Activated T-helper 1 cell treated with anti-CD3 and anti-CD28 coated beads, Interleukin-2, amount 50 U/mL, for 16 hours (primary cell): Measurements from ENCODE around the gene EXD3.

Source experiments
- DNase-seq, 2 donors: peaks; one replicate each; pipeline ENCODE4 v3.0.0-alpha.2; 2020; ENCODE audit warnings: low read depth in 1 of 2, low spot score in 1 of 2

The EXD3 gene

DNA sequence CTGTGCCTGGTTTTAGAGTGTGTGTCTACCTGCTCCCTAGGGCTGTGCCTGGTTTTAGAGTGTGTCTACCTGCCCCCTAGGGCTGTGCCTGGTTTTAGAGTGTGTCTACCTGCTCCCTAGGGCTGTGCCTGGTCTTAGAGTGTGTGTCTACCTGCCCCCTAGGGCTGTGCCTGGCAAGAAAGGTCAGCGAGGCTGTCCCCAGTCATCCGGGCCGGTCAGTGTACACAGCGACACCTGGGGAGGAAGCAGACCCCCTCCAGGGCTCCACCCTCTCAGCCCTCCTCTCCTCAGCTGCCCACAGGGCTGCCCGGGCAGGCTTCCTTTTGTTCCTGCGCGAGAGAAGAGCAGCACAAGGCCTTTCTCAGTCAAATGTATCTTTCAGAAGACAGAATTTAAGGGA is 125.0 kb downstream of the EXD3 start:
- no peak for DNase-seq

DNA sequence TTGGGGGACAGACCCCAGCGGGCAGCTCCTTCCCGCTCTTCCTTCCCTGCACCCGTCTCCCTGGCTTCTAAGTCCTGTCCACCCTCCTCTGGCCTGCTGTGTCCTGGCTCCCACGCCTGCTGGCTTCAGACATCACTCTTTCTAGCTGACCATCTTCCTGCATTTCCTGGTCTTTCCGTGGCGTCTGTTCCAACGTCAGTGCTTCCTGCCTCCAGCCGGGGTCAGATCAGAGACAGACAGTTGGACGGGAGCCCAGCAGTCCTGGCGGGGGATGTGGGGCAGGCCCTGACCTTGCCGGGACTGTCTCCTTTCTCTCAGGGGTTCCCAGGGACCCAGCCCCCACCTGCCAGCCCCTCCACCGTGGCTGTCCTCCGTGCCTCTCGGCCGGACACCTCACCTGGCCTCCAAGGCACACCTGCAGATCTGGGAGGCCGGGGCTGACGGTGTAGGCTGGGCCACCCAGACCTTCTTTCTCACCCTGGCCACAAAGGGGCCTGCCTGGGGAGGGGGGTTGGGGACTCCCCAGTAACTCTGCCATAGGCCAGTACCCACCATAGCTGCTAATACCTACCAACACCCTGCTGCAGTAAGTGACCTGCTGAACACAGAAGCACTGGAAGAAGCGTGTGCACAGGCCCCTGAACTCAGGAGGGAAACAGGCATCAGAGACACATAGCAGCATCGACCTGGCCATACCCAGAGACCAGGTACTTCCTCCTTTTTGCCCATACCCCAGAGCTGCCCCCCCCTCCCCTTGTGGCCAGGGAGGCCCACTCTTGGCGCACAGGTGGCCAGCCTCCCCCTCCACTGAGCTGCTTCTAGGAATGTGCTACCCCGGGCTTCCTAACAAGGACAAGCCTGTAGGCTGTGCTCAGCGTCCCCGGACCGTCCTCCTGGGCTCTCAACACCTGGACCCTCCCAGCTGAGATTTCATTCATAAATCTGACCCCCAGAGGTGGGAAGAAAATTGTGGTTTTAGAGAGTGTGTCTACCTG is 126.0 kb downstream of the EXD3 start:
- DNase-seq, result no peak

DNA sequence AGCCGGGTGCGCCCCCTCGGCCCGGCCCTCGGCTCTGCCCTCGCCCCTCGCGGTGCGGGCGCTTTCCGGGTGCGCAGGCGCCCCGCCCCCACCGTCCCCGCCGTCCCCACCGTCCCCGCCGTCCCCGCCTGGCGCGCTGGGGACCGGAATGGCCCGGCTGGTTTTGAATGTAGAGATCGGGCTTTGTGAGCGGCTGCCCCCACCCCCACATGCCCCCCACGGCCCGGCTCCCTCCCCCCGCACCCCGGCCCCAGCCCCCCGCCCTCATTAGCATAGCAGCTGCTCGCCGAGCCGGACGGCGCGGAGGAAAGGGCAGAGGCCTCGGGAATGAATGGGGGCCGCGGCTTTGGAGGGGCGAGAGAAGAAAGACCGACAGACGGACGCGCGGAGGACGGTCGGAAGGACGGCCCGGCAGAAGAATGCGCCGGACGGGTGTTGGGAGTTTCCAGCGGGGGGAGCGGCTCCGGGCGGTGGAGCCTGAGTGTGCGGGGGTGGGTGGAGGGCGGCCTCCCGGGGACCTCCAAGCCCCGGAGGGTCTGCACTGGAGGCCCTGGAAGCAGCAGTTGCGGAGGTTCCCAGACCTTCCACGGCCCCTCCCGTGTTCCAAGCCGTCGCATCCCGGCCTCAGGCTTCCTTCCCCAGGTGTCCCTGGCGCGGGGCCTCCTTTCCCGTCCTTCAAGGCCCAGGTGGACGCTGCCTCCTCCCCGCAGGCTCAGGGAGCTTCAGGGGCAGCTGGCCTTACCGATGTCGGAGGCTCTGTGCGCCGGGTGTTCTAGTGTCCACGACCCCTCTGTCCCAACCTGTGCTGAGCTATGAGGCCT is 126.9 kb downstream of the EXD3 start:
- DNase-seq, result no peak

DNA sequence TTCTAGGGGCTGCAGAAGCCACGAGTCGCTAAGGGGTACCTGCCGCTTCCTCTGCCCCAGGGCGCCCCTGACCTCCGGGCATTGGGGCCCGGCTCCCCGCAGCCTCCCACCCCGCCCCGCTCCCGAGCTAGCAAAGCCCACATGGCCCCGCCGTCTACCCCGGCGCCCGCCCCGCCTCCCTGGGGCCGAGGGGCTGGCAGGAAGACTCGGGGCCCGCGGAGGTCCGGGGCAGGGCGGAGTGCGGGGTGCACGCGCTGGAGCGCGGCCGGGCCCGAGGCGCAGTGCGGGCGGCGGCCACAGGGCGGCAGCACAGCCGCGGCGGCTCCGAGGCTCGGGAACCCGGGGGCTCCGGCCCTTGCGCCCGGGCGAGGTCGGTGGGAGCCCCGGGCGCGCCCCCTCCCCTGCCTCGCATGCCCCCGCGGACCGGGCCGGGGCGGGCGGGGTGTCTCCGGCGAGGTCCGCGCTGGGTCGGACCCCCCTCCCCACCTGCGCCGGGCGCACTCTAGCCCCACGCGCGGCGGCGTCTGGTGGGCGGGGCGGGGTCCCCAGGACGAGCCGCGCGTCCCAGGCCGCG is 127.6 kb downstream of the EXD3 start:
- no peak for DNase-seq

DNA sequence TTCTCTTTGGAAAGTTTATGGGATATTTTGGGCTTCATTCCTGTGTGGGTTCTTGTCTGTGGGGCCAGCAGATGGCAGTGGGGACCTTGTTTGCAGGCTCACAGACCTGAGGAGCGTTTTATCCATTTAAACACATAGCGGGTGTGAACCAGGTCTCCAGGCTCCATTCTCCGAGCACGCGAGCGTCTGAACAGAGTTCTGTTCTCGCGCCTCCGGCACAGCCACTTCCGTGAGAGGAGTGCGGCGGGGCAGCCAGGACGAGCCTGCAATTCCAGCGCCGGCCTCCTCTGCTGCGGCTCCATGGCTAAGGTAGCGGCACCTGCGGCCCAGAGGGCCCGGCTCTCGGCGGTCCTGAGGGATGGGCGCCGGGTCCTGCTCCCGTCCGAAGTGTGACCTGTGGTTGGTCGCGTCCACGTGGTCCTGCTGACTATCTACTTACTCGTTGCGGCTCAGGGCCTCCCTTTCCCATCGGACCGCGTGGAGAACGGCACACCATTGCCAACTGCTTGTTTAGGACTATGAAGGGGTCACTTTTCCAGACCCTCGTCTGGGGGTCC is 128.2 kb downstream of the EXD3 start:
- DNase-seq, result no peak

DNA sequence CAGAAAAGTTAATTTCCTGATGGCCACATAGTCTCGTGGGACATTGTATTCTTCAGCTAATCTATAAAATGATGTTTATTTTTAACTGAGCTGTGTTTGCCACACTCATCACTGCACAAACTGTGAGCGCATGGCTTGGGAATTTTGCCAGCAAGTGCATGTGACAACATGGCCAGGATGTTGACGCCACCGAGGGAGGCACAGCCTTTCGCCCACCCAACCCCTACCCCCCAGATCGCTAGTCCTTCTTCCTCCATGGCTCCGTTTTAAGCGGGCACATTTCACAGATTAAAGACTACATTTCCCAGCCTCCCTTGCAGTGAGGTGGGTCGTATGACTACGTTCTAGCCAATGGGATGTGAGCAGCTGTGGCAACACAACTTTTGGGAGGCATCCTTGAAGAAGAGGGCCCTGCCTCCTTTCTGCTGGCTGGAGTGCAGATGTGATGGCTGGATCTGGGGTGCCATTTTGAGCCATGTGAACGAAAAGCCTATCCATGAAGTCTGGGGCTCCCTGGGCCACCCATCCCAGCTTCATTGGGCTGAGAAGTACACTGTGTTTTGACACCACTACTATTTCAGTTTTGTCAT is 128.8 kb downstream of the EXD3 start:
- DNase-seq, result no peak

DNA sequence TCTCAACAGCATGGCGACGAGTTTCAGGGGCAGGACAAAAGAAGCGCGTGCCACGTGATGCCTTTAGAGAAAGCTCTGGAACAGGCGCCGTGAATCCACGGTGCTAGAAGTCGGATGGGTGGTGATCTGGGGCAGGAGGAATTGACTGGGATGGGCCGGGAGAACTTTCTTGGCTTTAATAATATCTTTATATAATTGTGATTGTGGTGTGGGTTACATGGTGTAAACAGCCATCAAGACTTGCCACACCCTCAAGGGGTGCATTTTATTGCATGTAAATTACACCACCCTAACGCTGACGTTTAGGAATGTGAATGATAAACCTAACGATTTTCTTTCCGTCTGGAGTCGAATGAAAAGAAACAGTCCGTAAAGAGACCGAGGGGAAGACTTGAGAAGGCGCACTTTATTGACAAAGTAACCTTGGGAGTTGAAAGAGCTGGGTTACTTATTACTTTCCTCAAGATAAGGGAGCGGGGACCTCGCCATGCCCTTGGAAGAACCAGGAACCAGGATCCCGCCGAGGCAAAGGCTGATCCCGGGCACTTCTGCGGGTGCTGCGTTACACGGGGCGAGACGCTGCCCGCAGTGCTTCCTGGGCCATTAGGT is 129.4 kb downstream of the EXD3 start:
- DNase-seq, result no peak

DNA sequence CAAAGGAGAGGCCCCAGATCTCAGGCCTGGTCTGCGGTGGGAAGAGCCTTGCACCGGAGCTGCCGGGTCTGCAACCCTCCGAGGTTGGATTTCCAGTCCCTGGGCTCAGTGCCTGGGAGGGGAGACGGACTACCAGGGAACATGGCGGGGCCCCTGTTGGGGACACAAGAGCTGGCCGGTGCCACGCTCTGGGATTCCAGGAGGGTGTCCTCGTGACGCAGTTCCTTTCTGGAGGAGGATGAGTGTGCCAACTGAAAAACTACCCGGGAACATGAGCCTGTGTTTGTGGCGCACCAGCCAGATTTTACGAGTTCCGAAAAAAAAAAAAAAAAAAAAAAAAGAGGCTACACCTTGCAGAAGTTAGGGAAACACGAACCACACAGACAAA is 129.9 kb downstream of the EXD3 start:
- DNase-seq, result no peak

DNA sequence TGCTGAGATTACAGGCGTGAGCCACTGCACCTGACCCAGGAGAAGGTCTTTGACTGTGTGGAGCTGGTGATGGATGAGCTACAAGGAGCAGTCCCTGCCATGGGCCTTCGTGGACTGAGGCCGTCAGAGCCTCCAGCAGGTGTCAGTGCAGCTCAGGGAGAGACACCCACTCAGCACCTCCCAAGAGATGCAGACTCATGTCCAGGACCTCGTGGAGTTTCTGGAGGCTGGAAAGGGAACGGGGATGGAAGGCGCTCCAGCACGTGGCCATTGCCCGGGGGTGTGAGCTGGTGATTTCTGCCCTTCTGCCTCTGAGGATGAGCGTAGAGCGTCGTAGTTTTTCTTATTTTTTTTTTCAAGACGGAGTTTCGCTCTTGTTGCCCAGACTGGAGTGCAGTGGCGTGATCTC is 136.0 kb downstream of the EXD3 start:
- DNase-seq, result no peak

DNA sequence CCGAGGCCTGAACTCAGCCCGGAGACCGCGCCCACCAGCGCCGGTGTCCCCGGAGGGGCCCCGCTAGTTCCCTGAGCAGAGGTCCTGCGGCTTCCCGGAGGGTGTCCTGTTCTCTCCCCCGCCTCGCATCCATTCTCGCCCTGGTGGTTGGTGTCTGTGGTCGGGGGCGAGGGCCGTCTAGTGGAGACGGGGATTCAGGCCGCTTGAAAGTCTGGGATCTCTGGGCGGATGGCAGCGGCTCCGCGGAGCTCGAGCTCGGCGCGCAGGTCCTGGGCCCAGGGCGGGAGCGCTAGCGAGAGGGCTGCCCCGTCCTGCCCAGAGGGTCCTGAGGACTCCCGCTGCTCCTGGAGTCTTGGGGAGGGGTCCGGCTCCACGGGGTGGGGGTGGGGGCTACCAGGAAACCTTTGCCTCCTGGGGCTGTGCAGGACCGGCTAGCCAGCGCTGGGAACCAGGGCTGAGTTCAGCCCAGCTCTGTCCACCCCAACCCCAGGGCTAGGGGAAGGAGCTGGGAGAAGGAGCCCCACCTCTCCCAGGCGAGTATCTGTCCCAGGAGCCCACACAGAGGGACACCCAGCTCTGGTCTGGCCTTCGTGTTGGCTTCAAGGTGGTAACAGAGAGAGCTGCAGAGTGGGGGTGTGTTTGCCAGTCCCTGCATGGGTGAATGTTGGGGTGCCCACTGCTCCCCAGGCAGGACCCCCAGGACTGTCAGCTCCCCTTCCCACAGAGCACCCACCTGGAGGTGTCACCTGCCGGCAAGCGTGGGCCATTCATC is 141.4 kb downstream of the EXD3 start:
- no peak for DNase-seq

DNA sequence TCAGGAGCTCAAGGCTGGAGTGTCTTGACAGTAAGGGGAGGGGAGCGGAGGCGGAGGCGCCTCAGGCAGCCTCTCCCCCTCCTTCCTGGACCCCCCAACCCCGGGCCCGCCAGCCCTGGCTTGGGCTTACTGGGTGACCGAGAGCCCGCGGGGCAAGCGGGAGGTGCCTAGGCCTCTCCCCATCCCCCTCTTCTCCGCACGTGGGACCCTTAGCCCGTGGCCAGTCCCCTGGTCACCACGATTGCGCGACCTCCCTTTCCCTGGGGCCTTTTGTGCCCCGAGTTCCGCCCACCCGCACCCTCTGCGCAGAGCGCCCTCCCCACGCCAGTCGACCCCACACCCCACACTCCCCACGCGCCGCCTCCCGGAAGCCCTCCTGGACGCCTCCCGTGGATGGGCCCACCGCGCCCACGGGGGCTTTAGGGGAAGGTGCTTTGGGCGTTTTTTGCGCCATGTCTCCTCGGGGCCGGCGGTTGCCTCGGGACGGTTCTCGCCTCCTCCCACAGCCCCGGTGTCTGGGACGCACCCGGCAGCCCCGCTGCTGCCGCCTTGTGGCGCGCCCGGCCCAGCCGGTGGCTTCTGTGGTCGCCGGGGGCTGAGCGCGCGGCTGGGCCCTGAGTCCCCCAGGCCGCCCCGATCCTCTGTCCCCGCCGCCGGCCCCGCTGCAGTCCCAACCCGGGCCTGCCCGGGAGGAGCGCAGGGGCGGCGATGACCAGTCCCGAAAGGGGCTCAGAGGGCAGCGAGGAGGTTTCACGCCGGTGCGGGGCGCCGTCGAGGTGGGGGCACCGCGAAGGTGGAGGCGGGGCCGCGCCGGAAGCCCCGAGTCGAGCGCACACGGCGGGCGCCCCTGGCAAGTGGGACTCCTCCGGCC is 142.3 kb downstream of the EXD3 start:
- DNase-seq, result no peak

DNA sequence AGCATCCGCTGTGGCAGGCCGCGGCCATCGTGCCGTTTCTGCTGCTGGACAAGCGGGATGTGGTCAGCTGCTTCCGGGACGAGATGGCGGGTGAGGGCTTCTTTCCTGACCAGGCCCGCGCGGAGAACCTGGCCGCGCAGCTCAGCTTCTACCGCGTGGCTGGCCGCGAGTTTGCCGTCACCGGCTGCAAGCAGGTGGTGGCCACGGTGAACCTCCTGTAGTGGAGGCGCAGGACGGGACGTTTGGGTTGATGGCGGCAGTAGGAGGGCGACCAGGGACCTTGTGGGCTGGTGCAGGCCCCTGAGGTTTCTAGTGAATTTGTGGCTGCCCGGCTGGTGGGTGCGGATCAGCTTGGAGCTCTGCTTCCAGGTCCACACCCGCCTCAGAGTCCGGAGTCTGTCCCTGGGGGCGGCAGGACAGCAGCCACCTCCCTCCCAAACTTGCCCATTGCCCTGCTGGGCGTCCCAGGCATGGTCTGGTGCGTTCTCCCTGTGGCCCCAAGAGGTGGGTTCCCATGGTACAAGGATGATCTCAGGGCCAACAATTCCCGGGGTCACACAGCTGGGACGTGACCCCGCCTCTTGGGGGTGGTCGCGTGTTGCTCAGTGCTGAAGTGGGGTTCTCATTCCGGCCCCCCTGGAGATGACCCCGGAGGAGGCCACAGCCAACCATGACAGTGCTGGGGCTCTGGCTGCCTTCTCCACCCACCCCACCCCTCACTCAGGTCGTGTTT is 143.1 kb downstream of the EXD3 start:
- no peak for DNase-seq

DNA sequence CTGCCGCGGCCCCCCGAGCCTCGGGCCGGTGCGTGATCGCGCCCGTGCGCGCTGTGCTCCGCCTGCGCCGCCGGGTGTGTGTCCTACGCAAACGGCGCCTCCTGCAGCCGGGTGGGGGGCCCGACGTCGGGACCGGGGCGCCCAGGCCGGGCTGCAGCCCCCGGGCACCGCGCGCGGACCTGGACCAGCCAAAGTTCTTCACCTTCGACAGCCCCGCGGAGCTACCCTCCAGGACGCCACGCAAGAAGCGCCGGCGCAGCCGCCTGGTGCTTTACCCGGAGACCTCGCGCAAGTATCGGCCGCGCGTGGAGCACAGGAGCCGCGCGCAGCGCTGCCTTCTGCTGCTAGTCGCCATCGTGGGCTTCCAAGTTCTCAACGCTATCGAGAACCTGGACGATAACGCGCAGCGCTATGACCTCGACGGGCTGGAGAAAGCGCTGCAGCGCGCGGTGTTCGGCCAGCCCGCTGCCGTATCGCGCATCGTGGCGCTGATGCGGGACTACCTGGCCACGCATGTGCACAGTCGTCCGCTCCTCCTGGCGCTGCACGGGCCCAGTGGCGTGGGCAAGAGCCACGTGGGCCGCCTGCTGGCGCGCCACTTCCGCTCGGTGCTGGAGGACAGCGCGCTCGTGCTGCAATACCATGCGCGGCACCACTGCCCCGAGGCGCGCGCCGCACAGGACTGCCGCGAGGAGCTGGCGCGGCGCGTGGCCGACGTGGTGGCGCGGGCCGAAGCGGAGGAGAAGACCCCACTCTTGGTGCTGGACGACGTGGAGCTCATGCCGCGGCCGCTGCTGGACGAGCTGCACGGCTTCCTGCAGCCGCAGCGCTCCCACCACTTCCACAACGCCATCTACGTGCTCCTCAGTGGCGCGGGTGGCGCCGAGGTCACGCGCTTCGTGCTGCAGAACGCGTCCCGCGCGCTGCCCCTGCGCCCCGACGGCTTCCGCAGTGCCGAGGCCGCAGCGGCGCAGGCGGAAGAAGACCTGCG is 143.9 kb downstream of the EXD3 start:
- DNase-seq, result no peak

DNA sequence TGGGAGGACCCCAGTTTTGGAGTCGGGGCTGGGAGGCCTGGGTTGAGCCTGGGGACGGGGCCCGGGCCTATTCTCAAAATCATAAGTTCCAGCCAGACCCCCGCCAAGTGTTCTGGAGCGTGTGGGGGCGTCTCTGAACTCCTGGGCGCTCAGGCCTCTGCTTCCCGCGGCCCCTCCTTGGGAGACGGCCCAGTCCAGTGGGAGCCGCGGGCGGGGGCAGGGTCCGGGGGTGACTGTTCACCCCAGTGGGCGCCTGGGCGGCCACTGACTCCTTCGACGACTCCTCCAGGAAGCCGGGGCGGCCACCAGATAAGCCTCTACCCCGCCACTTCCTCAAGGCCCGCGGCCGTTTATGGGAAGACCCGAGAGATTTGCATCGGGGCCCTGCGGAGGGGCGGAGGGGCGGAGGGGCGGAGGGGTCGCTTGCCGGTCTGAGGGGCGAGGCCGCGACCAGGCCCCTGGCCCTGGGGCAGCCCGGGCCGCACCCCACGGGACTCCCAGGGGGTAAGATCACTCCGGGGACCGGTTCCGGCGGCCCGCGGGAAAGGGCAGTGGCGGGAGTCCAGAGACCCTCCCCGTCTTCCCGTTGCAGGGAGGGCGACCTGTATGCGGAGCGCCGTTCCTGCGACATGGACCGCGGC is 144.8 kb downstream of the EXD3 start:
- no peak for DNase-seq

DNA sequence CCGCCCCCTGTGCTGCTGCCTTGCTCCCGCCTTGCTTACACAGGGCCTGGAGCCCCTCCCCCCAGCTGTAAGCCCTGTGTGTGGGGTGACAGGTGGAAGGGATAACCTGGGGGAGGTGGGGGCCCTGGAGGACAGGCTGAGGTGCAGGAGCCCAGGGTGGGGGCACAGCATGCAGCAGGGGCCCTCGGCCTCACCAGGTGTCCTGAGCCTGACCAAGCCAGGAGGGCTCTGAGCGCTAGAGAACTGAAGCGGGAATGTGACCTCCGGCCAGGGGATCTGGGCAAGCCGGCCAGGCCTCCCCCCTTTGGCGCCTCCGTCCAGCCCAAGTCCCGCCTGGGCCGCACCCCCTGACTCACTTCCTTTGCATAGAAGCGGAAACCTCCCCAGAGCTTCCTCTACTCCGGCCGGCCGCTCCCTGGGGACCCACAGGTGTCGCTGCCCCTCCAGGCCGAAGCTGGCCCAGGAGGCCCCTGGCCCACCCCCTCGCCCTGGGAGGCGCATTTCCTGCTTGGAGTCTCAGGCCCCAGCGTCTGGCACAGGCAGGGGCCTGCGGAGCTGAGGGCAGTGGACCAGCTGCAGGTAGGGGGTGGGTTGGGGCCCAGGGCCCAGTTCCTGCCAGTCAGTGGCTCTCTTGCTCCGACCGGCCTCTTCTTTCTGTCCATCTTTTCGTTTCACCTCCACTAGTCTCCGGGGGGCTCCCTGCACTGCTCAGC is 145.5 kb downstream of the EXD3 start, which contains the start of gene TOR4A:
TOR4A (plus strand) TSS at position 398 of the 713 bp plus-strand sequence. CDS start 964 bp downstream, outside the sequence.
- DNase-seq, result no peak
